ENCODE results near the gene ABCC1. TPM values are rescaled to one million over a fixed set of nuclear protein-coding genes. Genes with fewer than 3 reads are reported as not detected.

The ABCC1 gene
- total and polyA plus RNA-seq, 2 of the 8 experiments (the other 6 are each of a cell fraction or from before 2014, with no cell fraction given): 42.6 to 66.8 TPM

GRCh38 chr16:15970202-15970601, 20.8 kb downstream of the ABCC1 start (continued):
- TF ChIP-seq CTBP2 (IDR thresholded peaks at IDR 0.05; ENCODE audit: borderline replicate concordance, insufficient read depth, insufficient read length, low read length): no peak
- TF ChIP-seq NRF1 (IDR thresholded peaks at IDR 0.05; ENCODE audit: low read depth, low read length): no peak
- no peak for TF ChIP-seq TAF7 (optimal IDR thresholded peaks at IDR 0.05; ENCODE audit: borderline replicate concordance, low read depth, low read length)
